ENCODE measurements around the gene DOCK3.

DOCK3 gene

DNA sequence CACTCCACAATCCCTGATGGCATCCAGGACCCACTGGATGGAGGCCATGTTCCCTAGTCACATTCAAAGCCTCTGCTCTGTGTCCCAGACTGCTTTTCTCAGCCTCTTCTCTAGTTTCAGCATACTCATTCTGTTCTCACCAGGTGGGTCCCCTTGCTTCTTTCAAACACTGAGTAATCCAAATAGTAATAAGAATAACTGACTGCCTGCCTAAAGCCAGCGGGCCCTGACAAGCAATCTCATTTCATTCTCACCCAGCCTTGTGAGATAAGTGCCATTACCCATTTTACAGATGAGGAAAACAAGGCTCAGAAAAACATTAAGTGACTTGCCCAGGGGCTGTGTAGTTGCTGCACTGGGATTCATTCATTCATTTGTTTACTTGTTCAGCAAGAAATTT lies 32.3 kb upstream of the DOCK3 start:
- peaks cover 67% of the 10 kb centered on the region for H3K36me3 Mint-ChIP-seq
- H3K4me1 Mint-ChIP-seq = peaks cover 8% of the 10 kb centered on the region
- no peak overlapping the region for H3K4me3 Mint-ChIP-seq
- no peaks in the 10 kb centered on the region for H3K9me3 Mint-ChIP-seq
- no peak overlapping the region for H3K27ac Mint-ChIP-seq
- no peak for ATAC-seq
- H3K27me3 Mint-ChIP-seq = no peaks in the 10 kb centered on the region

- Mint-ChIP-seq H3K27ac (no peak overlapping the region), H3K4me3 (no peak overlapping the region), H3K36me3 (peaks cover 66% of the 10 kb centered on the region)
Observed at GRCh38 chr3:50644561-50644960, 30.2 kb upstream of the DOCK3 start.

DNA sequence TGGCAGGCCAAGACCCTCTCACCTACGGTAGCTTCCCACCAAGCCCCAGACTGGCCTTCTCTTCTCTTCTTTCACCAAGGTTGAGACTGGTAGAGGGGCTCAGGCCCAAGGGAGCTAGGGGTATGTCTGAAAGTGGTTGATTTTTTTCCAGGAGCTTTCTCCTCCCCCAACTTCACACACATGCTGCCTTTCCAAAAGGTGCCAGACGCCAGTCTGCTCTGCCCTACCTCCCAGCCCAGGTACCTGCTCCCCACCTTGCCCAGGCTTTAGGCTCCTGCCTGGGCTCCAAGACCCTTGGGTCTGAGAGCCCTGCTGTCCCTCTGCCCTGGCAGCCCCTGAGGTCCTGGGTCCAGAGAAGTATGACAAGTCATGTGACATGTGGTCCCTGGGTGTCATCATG lies 29.3 kb upstream of the DOCK3 start:
- H3K4me3 Mint-ChIP-seq = no peak overlapping the region
- H3K9me3 Mint-ChIP-seq = no peaks in the 10 kb centered on the region
- H3K27ac Mint-ChIP-seq = no peak overlapping the region
- no peak for ATAC-seq
- H3K27me3 Mint-ChIP-seq = no peaks in the 10 kb centered on the region
- peaks cover 63% of the 10 kb centered on the region for H3K36me3 Mint-ChIP-seq
- no peaks in the 10 kb centered on the region for H3K4me1 Mint-ChIP-seq

More at GRCh38 chr3:50644561-50644960, 30.2 kb upstream of the DOCK3 start:
- ATAC-seq = no peak
- no peaks in the 10 kb centered on the region for H3K27me3 Mint-ChIP-seq
- no peaks in the 10 kb centered on the region for H3K4me1 Mint-ChIP-seq
- H3K9me3 Mint-ChIP-seq = no peaks in the 10 kb centered on the region

- H3K9me3 Mint-ChIP-seq = no peaks in the 10 kb centered on the region
- H3K27ac Mint-ChIP-seq = no peak overlapping the region
- H3K4me1 Mint-ChIP-seq = no peaks in the 10 kb centered on the region
- ATAC-seq = no peak
- H3K27me3 Mint-ChIP-seq = no peaks in the 10 kb centered on the region
- H3K36me3 Mint-ChIP-seq = peaks cover 42% of the 10 kb centered on the region
- no peak overlapping the region for H3K4me3 Mint-ChIP-seq
Observed at GRCh38 chr3:50648313-50648712, 26.4 kb upstream of the DOCK3 start.

GRCh38 chr3:50648944-50649343 lies 25.8 kb upstream of the DOCK3 start:
- no peaks in the 10 kb centered on the region for H3K4me1 Mint-ChIP-seq
- no peak for ATAC-seq
- no peak overlapping the region for H3K4me3 Mint-ChIP-seq
- H3K27ac Mint-ChIP-seq = no peak overlapping the region
- peaks cover 35% of the 10 kb centered on the region for H3K36me3 Mint-ChIP-seq
- no peaks in the 10 kb centered on the region for H3K27me3 Mint-ChIP-seq
- no peaks in the 10 kb centered on the region for H3K9me3 Mint-ChIP-seq

- no peak overlapping the region for H3K27ac Mint-ChIP-seq
- no peak for ATAC-seq
Observed at GRCh38 chr3:50649451-50649931, 25.2 kb upstream of the DOCK3 start.

DNA sequence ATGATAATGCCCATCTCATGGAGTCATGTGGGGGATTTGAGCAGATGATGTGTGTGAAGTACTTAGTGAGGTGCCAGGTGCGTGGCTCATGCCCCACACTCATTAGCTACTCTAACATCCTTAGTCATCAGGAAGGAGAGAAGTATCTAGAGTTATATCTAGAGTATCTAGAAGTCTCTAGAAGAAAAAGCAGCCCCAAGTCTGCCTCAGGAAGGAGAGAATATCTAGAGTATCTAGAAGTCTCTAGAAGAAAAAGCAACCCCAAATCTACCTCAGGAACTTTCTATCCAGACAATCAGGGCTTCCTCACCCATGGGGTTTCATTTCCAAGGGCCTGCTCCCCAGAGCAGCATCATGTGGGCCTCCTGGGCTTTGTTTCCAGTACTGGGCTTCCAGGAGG lies 24.7 kb upstream of the DOCK3 start:
- Mint-ChIP-seq H3K27me3 (no peaks in the 10 kb centered on the region), H3K4me3 (no peak overlapping the region), H3K9me3 (no peaks in the 10 kb centered on the region), H3K36me3 (peaks cover 26% of the 10 kb centered on the region), H3K27ac (no peak overlapping the region), H3K4me1 (no peaks in the 10 kb centered on the region)
- ATAC-seq = no peak

More at GRCh38 chr3:50649451-50649931, 25.2 kb upstream of the DOCK3 start:
- Mint-ChIP-seq H3K27me3 (no peaks in the 10 kb centered on the region), H3K36me3 (peaks cover 30% of the 10 kb centered on the region), H3K9me3 (no peaks in the 10 kb centered on the region), H3K4me1 (no peaks in the 10 kb centered on the region), H3K4me3 (no peak overlapping the region)

DNA sequence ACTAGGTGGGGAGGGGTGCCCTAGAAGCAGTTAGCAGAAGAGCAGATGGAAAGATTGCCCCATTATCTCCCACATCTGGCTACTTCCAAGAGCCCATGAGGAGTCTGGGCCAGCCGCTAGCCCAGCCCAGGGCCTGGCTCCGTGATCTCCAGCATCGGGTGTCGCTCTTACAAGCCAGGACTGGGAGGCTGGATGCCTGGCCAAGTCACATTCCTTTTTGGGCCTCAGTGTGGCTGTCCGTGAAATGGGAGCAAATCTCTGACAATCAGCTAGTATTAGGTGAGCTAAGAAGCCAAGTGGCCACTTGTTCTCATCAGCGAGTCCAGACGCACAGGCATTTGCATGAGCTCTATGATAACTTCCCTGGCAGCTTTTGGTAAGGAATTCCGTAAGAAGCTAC lies 23.3 kb upstream of the DOCK3 start:
- Mint-ChIP-seq H3K4me1 (no peaks in the 10 kb centered on the region), H3K4me3 (no peak overlapping the region), H3K36me3 (peaks cover 14% of the 10 kb centered on the region), H3K9me3 (no peaks in the 10 kb centered on the region), H3K27ac (no peak overlapping the region), H3K27me3 (no peaks in the 10 kb centered on the region)
- no peak for ATAC-seq

DNA sequence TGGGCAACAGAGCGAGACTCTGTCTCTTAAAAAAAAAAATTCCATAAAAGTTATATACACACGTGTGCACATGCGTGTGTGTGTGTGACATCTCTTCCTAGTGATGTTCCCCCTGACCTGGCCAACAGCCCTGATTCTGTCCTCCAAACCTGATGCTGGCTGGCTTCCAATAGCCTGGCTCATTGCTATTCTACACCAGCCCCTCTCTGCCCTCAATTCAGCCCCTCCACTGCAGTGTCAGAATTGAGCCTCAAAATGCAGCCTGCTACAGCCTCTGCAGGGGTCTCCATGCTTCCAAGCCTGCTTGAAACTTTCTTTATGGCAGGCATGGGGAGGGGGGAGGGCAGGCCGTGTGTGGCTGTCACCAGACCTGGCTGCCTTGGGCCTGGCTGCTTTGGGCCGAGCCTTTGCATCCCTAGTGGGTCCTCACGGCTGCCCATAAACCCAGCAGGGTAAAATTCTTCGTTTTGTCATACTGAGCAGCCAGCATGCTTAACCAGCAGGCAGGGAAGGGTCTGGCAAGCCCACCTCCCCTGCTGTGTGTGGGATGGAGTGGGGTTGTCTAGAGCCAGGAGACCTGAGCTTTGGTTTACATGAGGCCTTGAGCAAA lies 22.7 kb upstream of the DOCK3 start:
- no peaks in the 10 kb centered on the region for H3K4me1 Mint-ChIP-seq
- no peak overlapping the region for H3K4me3 Mint-ChIP-seq
- H3K27ac Mint-ChIP-seq = no peak overlapping the region
- H3K36me3 Mint-ChIP-seq = peaks cover 8% of the 10 kb centered on the region
- H3K9me3 Mint-ChIP-seq = no peaks in the 10 kb centered on the region
- no peaks in the 10 kb centered on the region for H3K27me3 Mint-ChIP-seq
- no peak for ATAC-seq

DNA sequence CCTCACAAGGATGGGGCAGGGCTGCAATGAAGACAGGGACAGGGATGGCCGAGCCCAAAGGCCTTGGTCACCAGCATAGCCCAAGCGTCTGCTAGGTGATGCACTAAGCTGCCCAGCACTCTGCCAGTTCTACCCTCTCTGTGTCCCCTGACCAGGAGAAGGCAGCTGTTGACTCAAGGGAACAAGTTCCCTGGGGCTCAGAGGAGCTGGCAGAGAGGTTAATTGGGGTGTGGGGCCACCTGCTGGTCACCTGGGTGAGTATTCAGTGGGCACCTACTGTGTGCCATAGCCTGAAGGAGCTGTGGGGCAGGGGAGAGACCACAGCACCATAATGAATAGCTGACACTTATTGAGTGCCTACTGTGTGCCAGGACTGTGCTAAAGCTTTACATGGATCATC lies 22.0 kb upstream of the DOCK3 start:
- ATAC-seq = no peak

GRCh38 chr3:50653937-50654595 lies 20.7 kb upstream of the DOCK3 start:
- Mint-ChIP-seq H3K27ac (no peak overlapping the region), H3K4me3 (no peak overlapping the region), H3K27me3 (no peaks in the 10 kb centered on the region), H3K36me3 (no peaks in the 10 kb centered on the region), H3K4me1 (no peaks in the 10 kb centered on the region), H3K9me3 (no peaks in the 10 kb centered on the region)
- no peak for ATAC-seq

More for the DNA sequence above, 22.0 kb upstream of the DOCK3 start:
- H3K4me3 Mint-ChIP-seq = no peak overlapping the region
- H3K9me3 Mint-ChIP-seq = no peaks in the 10 kb centered on the region
- no peaks in the 10 kb centered on the region for H3K4me1 Mint-ChIP-seq
- no peaks in the 10 kb centered on the region for H3K27me3 Mint-ChIP-seq
- H3K27ac Mint-ChIP-seq = no peak overlapping the region
- H3K36me3 Mint-ChIP-seq = peaks cover 1% of the 10 kb centered on the region

DNA sequence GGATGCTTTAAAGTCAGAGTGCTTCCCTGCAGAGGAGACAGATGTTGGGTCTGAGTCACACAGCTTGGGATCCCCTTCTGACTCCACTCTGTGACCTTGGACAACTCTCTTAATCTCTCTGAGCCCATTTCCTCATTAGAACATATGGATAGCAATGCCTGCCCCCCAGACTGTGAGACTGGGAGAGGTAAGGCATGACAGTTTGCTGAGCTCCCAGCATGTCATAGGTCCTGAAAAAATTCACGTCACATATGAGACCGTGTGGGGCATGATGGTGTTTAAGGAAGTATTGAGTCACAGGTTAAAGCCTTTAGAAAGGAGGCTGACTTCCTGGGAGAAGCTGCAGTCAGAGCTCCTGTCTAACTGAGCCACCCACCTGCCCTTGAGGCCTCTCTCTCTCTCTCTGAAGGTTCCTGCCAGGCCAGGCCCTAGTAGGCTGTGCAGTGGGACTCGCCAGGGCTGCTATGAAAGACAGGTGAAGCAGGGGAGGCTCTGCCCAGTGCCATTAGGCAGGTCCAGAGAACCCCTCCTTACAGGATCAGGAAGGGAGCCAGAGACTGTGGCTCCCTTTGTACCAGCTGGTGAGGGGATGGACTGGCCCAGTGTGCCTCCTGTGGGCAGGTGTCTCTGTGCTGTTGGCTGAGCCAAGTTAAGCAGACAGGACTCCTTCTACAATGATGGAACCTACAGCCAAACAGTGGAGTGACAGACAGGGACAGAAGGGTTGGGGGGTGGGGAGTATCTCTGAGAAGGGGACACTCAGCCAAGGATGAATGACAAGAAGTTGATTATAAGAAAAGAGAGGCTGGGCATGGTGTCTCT lies 19.5 kb upstream of the DOCK3 start:
- ATAC-seq = no peak
- Mint-ChIP-seq H3K36me3 (no peaks in the 10 kb centered on the region), H3K27ac (no peak overlapping the region), H3K4me1 (no peaks in the 10 kb centered on the region), H3K4me3 (no peak overlapping the region), H3K9me3 (no peaks in the 10 kb centered on the region), H3K27me3 (no peaks in the 10 kb centered on the region)

- Mint-ChIP-seq H3K36me3 (no peaks in the 10 kb centered on the region), H3K27me3 (no peaks in the 10 kb centered on the region), H3K4me3 (no peak overlapping the region), H3K9me3 (no peaks in the 10 kb centered on the region), H3K27ac (no peak overlapping the region), H3K4me1 (no peaks in the 10 kb centered on the region)
- no peak for ATAC-seq
Observed at GRCh38 chr3:50656417-50657195, 18.1 kb upstream of the DOCK3 start.

- Mint-ChIP-seq H3K36me3 (no peaks in the 10 kb centered on the region), H3K27ac (no peak overlapping the region), H3K27me3 (no peaks in the 10 kb centered on the region), H3K4me3 (no peak overlapping the region), H3K9me3 (no peaks in the 10 kb centered on the region), H3K4me1 (no peaks in the 10 kb centered on the region)
- no peak for ATAC-seq
Observed at GRCh38 chr3:50657407-50657806, 17.3 kb upstream of the DOCK3 start.

- H3K27me3 Mint-ChIP-seq = no peaks in the 10 kb centered on the region
- H3K27ac Mint-ChIP-seq = no peak overlapping the region
- ATAC-seq = no peak
- no peaks in the 10 kb centered on the region for H3K9me3 Mint-ChIP-seq
- no peak overlapping the region for H3K4me3 Mint-ChIP-seq
- no peaks in the 10 kb centered on the region for H3K4me1 Mint-ChIP-seq
- no peaks in the 10 kb centered on the region for H3K36me3 Mint-ChIP-seq
Observed at GRCh38 chr3:50657816-50658215, 16.9 kb upstream of the DOCK3 start.

Data from stimulated activated memory B cell treated with anti-CD40 and anti-IgM and Interleukin-4, amounts not matched to agents 10 μg/mL and 1 μg/mL and 100 μg/mL, for 72 hours (primary cell).